Measurements from ENCODE around the gene TNFRSF17. TPM values are rescaled to one million over a fixed set of nuclear protein-coding genes. Genes with fewer than 3 reads are reported as not detected.
A peak's percentile ranks its signal among the peaks of the same experiment; 100 is the strongest.

Gene TNFRSF17
- total and polyA plus RNA-seq, 2 of the 13 experiments (the other 11 are each of a cell fraction or from before 2014, with no cell fraction given): not detected

DNA sequence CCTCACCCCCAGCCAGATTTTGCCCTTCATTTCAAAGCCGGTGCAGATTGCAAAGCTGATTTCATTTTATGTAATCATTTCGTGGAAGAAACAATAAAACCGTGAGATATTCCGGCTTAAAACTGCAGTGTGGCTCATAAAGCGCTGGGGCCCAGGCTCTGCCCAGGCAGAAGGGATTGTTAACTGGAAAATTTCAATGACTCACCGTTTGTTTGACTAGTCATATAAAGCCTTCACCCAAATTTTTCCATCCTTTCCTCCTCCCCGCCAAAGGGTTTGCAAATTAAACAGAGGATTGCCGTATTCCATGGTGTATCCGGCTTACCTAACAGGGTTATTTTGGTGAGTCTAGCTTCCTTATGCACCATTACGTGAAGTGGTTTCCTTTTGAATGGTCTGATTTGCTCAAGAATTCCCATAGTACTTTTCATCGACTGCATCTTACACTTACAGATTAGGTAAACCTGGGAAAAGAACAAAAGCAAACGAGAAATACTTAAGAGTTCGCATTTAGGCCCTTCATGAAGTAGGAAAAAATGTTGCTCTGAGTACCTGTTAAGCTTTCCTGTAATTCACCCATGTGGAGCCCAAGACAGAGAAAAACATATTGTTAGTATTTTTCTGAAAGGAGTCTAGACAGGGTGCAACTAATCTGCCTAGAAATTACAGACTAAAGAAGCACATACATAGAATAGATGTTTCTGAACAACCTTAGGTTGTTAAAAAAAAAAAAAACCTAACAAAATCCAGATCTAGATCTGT lies 48.3 kb upstream of the TNFRSF17 start (continued):
- TF ChIP-seq, protein P1, sequence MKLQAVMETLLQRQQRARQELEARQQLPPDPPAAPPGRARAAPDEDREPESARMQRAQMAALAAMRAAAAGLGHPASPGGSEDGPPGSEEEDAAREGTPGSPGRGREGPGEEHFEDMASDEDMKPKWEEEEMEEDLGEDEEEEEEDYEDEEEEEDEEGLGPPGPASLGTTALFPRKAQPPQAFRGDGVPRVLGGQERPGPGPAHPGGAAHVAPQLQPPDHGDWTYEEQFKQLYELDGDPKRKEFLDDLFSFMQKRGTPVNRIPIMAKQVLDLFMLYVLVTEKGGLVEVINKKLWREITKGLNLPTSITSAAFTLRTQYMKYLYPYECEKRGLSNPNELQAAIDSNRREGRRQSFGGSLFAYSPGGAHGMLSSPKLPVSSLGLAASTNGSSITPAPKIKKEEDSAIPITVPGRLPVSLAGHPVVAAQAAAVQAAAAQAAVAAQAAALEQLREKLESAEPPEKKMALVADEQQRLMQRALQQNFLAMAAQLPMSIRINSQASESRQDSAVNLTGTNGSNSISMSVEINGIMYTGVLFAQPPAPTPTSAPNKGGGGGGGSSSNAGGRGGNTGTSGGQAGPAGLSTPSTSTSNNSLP (IDR thresholded peaks at IDR 0.05; ENCODE audit: low read depth, low read length): peak; percentile 94
- TF ChIP-seq, protein P2, sequence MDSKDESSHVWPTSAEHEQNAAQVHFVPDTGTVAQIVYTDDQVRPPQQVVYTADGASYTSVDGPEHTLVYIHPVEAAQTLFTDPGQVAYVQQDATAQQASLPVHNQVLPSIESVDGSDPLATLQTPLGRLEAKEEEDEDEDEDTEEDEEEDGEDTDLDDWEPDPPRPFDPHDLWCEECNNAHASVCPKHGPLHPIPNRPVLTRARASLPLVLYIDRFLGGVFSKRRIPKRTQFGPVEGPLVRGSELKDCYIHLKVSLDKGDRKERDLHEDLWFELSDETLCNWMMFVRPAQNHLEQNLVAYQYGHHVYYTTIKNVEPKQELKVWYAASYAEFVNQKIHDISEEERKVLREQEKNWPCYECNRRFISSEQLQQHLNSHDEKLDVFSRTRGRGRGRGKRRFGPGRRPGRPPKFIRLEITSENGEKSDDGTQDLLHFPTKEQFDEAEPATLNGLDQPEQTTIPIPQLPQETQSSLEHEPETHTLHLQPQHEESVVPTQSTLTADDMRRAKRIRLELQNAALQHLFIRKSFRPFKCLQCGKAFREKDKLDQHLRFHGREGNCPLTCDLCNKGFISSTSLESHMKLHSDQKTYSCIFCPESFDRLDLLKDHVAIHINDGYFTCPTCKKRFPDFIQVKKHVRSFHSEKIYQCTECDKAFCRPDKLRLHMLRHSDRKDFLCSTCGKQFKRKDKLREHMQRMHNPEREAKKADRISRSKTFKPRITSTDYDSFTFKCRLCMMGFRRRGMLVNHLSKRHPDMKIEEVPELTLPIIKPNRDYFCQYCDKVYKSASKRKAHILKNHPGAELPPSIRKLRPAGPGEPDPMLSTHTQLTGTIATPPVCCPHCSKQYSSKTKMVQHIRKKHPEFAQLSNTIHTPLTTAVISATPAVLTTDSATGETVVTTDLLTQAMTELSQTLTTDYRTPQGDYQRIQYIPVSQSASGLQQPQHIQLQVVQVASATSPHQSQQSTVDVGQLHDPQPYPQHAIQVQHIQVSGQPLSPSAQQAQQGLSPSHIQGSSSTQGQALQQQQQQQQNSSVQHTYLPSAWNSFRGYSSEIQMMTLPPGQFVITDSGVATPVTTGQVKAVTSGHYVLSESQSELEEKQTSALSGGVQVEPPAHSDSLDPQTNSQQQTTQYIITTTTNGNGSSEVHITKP (CRISPR knock-in tag; IDR thresholded peaks at IDR 0.05; ENCODE audit: low read depth): no peak
- TF ChIP-seq, protein P3, sequence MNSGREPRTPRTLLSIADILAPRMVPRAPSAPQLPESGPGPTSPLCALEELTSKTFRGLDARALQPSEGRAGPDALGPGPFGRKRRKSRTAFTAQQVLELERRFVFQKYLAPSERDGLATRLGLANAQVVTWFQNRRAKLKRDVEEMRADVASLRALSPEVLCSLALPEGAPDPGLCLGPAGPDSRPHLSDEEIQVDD (CRISPR knock-in tag; IDR thresholded peaks at IDR 0.05; ENCODE audit: borderline replicate concordance): no peak
- TF ChIP-seq, protein P4, sequence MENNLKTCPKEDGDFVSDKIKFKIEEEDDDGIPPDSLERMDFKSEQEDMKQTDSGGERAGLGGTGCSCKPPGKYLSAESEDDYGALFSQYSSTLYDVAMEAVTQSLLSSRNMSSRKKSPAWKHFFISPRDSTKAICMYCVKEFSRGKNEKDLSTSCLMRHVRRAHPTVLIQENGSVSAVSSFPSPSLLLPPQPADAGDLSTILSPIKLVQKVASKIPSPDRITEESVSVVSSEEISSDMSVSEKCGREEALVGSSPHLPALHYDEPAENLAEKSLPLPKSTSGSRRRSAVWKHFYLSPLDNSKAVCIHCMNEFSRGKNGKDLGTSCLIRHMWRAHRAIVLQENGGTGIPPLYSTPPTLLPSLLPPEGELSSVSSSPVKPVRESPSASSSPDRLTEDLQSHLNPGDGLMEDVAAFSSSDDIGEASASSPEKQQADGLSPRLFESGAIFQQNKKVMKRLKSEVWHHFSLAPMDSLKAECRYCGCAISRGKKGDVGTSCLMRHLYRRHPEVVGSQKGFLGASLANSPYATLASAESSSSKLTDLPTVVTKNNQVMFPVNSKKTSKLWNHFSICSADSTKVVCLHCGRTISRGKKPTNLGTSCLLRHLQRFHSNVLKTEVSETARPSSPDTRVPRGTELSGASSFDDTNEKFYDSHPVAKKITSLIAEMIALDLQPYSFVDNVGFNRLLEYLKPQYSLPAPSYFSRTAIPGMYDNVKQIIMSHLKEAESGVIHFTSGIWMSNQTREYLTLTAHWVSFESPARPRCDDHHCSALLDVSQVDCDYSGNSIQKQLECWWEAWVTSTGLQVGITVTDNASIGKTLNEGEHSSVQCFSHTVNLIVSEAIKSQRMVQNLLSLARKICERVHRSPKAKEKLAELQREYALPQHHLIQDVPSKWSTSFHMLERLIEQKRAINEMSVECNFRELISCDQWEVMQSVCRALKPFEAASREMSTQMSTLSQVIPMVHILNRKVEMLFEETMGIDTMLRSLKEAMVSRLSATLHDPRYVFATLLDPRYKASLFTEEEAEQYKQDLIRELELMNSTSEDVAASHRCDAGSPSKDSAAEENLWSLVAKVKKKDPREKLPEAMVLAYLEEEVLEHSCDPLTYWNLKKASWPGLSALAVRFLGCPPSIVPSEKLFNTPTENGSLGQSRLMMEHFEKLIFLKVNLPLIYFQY (CRISPR knock-in tag; IDR thresholded peaks at IDR 0.05; ENCODE audit: borderline replicate concordance): no peak
- TF ChIP-seq ZFP37 (CRISPR knock-in tag; IDR thresholded peaks at IDR 0.05; ENCODE audit: borderline replicate concordance) (no peak), NBN (conservative IDR thresholded peaks at IDR 0.05) (no peak), ZNF264 (CRISPR knock-in tag; IDR thresholded peaks at IDR 0.05) (peak; percentile 76; the same call in 1 of the 2 replicates), SRSF1 (optimal IDR thresholded peaks at IDR 0.05; ENCODE audit: low read depth, low read length) (no peak), ZFX (CRISPR knock-in tag; IDR thresholded peaks at IDR 0.05; ENCODE audit: low read depth) (0 out of 2 replicates have a peak, but pooled peaks have one; percentile 43), MTF2 (CRISPR knock-in tag; IDR thresholded peaks at IDR 0.05; ENCODE audit: borderline replicate concordance) (no peak)
- TF ChIP-seq, protein P5, sequence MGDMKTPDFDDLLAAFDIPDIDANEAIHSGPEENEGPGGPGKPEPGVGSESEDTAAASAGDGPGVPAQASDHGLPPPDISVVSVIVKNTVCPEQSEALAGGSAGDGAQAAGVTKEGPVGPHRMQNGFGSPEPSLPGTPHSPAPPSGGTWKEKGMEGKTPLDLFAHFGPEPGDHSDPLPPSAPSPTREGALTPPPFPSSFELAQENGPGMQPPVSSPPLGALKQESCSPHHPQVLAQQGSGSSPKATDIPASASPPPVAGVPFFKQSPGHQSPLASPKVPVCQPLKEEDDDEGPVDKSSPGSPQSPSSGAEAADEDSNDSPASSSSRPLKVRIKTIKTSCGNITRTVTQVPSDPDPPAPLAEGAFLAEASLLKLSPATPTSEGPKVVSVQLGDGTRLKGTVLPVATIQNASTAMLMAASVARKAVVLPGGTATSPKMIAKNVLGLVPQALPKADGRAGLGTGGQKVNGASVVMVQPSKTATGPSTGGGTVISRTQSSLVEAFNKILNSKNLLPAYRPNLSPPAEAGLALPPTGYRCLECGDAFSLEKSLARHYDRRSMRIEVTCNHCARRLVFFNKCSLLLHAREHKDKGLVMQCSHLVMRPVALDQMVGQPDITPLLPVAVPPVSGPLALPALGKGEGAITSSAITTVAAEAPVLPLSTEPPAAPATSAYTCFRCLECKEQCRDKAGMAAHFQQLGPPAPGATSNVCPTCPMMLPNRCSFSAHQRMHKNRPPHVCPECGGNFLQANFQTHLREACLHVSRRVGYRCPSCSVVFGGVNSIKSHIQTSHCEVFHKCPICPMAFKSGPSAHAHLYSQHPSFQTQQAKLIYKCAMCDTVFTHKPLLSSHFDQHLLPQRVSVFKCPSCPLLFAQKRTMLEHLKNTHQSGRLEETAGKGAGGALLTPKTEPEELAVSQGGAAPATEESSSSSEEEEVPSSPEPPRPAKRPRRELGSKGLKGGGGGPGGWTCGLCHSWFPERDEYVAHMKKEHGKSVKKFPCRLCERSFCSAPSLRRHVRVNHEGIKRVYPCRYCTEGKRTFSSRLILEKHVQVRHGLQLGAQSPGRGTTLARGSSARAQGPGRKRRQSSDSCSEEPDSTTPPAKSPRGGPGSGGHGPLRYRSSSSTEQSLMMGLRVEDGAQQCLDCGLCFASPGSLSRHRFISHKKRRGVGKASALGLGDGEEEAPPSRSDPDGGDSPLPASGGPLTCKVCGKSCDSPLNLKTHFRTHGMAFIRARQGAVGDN (CRISPR knock-in tag; IDR thresholded peaks at IDR 0.05): no peak
- TF ChIP-seq, protein P6, sequence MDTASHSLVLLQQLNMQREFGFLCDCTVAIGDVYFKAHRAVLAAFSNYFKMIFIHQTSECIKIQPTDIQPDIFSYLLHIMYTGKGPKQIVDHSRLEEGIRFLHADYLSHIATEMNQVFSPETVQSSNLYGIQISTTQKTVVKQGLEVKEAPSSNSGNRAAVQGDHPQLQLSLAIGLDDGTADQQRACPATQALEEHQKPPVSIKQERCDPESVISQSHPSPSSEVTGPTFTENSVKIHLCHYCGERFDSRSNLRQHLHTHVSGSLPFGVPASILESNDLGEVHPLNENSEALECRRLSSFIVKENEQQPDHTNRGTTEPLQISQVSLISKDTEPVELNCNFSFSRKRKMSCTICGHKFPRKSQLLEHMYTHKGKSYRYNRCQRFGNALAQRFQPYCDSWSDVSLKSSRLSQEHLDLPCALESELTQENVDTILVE (CRISPR knock-in tag; IDR thresholded peaks at IDR 0.05): 0 out of 2 replicates have a peak, but pooled peaks have one; percentile 19

Data from HepG2 (cell line).